Type B pancreatic cell (in vitro differentiated cells): ENCODE measurements around the gene SLC30A3. TPM values are rescaled to one million over a fixed set of nuclear protein-coding genes. Genes with fewer than 3 reads are reported as not detected.
A peak's percentile ranks its signal among the peaks of the same experiment; 100 is the strongest.

Experiments used
- DNase-seq: peaks from one replicate; pipeline ENCODE4 v3.0.0; 2021; ENCODE audit warnings: mixed read lengths; ENCODE audit not compliant: unreplicated experiment; ENCODE audit errors: extremely low spot score
- H3K27ac Mint-ChIP-seq: 2 replicates; pipeline ENCODE4 v1.8.0; 2021; ENCODE audit warnings: mild to moderate bottlenecking, mixed read lengths
- H3K27me3 Mint-ChIP-seq: 2 replicates; pipeline ENCODE4 v1.8.0; 2021; ENCODE audit warnings: mixed read lengths
- H3K36me3 Mint-ChIP-seq: 2 replicates; pipeline ENCODE4 v1.8.0; 2021; ENCODE audit warnings: mixed read lengths
- H3K4me1 Mint-ChIP-seq: one replicate; pipeline ENCODE4 v1.8.0; 2021; ENCODE audit warnings: mixed read lengths; ENCODE audit not compliant: unreplicated experiment
- H3K4me3 Mint-ChIP-seq: 2 replicates; pipeline ENCODE4 v1.8.0; 2021; ENCODE audit warnings: mild to moderate bottlenecking, mixed read lengths
- H3K9me3 Mint-ChIP-seq: 2 replicates; pipeline ENCODE4 v1.8.0; 2021; ENCODE audit warnings: mixed read lengths
- CTCF ChIP-seq: fragments of 200-600 bp; sonication (generic); conservative IDR thresholded peaks from 2 replicates; pipeline ENCODE4 v1.5.0; 2021; ENCODE audit warnings: antibody characterized with exemption, mild to moderate bottlenecking
- total RNA-seq: library from RNA; stranded (reverse); gene quantifications from 2 replicates; pipeline ENCODE4 v1.2.1, GENCODE V29; 2021; ENCODE audit warnings: low replicate concordance

Gene SLC30A3
- total RNA-seq, 1 donor from 2014 or later = 0.53 TPM

- peak overlapping the region; percentile 18 for H3K27ac Mint-ChIP-seq
- H3K27me3 Mint-ChIP-seq = no peaks in the 10 kb centered on the region
- peaks cover 38% of the 10 kb centered on the region for H3K4me1 Mint-ChIP-seq
- DNase-seq = no peak
- peak overlapping the region; percentile 95 for H3K4me3 Mint-ChIP-seq
- H3K9me3 Mint-ChIP-seq = no peaks in the 10 kb centered on the region
- TF ChIP-seq CTCF = no peak
- peaks cover 47% of the 10 kb centered on the region for H3K36me3 Mint-ChIP-seq
Observed at GRCh38 chr2:27218614-27219013, 44.2 kb downstream of the SLC30A3 start.

GRCh38 chr2:27217173-27218121 is 45.4 kb downstream of the SLC30A3 start, which contains the start of gene CAD:
CAD (plus strand) TSS chr2:27217369; CDS start chr2:27217552, 183 bp downstream.
- peak; percentile 94 for DNase-seq
- Mint-ChIP-seq H3K36me3 (peaks cover 43% of the 10 kb centered on the region), H3K27ac (peak within 1 kb of the TSS; percentile 98), H3K4me3 (peak within 1 kb of the TSS; percentile 95), H3K9me3 (no peaks in the 10 kb centered on the region), H3K27me3 (no peaks in the 10 kb centered on the region), H3K4me1 (peaks cover 38% of the 10 kb centered on the region)
- peak; percentile 52 for TF ChIP-seq CTCF

GRCh38 chr2:27216416-27217137 is 46.3 kb downstream of the SLC30A3 start:
- no peak for DNase-seq
- Mint-ChIP-seq H3K4me1 (peaks cover 38% of the 10 kb centered on the region), H3K36me3 (peaks cover 39% of the 10 kb centered on the region), H3K27me3 (no peaks in the 10 kb centered on the region), H3K27ac (peak overlapping the region; percentile 98), H3K4me3 (peak overlapping the region; percentile 95), H3K9me3 (no peaks in the 10 kb centered on the region)
- no peak for TF ChIP-seq CTCF

- no peak for TF ChIP-seq CTCF
- H3K36me3 Mint-ChIP-seq = peaks cover 31% of the 10 kb centered on the region
- peak overlapping the region; percentile 95 for H3K4me3 Mint-ChIP-seq
- H3K4me1 Mint-ChIP-seq = peaks cover 44% of the 10 kb centered on the region
- H3K27me3 Mint-ChIP-seq = no peaks in the 10 kb centered on the region
- H3K9me3 Mint-ChIP-seq = no peaks in the 10 kb centered on the region
- H3K27ac Mint-ChIP-seq = peak overlapping the region; percentile 60
- DNase-seq = no peak
Observed at GRCh38 chr2:27214941-27215340, 47.9 kb downstream of the SLC30A3 start.

- DNase-seq = no peak
- Mint-ChIP-seq H3K27ac (peak overlapping the region; percentile 99), H3K36me3 (peaks cover 30% of the 10 kb centered on the region), H3K4me1 (peaks cover 42% of the 10 kb centered on the region), H3K4me3 (peak overlapping the region; percentile 99), H3K27me3 (no peaks in the 10 kb centered on the region), H3K9me3 (no peaks in the 10 kb centered on the region)
- no peak for TF ChIP-seq CTCF
Observed at GRCh38 chr2:27212626-27213471, 50.0 kb downstream of the SLC30A3 start.
